Measurements from ENCODE around the gene KLHL29. TPM values are rescaled to one million over a fixed set of nuclear protein-coding genes. Genes with fewer than 3 reads are reported as not detected.

The KLHL29 gene
- total RNA-seq, 1 donor from 2014 or later = 5.0 TPM

DNA sequence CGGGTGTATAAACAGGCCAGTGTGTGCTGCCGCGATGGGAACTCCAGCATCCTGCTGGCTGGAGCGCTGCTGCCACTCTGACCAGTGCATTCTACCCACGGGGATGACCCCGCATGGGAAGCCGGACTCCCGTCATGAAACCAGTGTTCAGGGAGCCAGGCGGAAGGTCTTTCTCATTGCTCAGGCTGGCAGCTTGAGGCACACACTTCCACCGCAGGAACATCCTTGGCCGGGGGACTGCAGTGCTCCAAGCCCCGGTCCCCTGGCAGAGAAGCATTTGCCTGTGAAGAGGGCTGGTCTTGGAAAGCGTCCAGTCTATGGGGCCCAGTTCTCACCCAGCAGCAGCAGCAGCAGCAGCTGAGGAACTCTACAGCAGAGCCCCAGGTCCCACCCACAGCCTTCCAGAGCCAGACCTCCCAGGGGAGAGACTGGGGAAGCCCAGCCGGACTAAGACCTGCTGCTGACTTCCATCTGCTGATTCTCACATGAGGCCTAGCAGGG, 235.9 kb downstream of the KLHL29 start:
- Mint-ChIP-seq H3K27ac (ENCODE audit: unreplicated experiment) (no peak overlapping the region), H3K27me3 (ENCODE audit: unreplicated experiment) (peaks cover 3% of the 10 kb centered on the region), H3K4me3 (ENCODE audit: unreplicated experiment) (no peak overlapping the region), H3K4me1 (ENCODE audit: unreplicated experiment) (peaks cover 55% of the 10 kb centered on the region), H3K9me3 (ENCODE audit: unreplicated experiment) (no peaks in the 10 kb centered on the region), H3K36me3 (ENCODE audit: unreplicated experiment) (peaks cover 3% of the 10 kb centered on the region)
- DNase-seq (ENCODE audit: extremely low spot score, unreplicated experiment) = no peak
- TF ChIP-seq, protein P1, sequence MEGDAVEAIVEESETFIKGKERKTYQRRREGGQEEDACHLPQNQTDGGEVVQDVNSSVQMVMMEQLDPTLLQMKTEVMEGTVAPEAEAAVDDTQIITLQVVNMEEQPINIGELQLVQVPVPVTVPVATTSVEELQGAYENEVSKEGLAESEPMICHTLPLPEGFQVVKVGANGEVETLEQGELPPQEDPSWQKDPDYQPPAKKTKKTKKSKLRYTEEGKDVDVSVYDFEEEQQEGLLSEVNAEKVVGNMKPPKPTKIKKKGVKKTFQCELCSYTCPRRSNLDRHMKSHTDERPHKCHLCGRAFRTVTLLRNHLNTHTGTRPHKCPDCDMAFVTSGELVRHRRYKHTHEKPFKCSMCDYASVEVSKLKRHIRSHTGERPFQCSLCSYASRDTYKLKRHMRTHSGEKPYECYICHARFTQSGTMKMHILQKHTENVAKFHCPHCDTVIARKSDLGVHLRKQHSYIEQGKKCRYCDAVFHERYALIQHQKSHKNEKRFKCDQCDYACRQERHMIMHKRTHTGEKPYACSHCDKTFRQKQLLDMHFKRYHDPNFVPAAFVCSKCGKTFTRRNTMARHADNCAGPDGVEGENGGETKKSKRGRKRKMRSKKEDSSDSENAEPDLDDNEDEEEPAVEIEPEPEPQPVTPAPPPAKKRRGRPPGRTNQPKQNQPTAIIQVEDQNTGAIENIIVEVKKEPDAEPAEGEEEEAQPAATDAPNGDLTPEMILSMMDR (IDR thresholded peaks at IDR 0.05) = no peak

DNA sequence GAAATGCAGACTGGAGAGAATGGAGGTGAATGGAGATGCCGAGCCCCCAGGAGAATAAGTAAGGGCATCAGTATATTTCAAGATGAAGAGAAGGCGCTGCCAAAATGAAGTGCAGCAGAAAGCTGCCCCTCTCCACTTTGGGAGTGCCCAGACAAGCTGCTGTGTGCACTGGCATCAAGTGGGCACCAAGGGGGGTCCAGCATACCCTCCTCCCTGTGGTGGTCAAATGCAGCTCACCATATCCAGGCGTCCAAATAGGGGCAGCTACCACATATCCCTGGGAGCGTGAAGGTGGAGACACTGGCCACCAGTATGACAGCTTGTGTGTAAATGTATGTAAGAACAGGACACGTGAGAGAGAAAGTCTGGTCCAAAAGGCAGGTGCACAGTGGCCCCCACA, 236.6 kb downstream of the KLHL29 start:
- Mint-ChIP-seq H3K9me3 (ENCODE audit: unreplicated experiment) (no peaks in the 10 kb centered on the region), H3K27me3 (ENCODE audit: unreplicated experiment) (peaks cover 3% of the 10 kb centered on the region), H3K36me3 (ENCODE audit: unreplicated experiment) (peaks cover 3% of the 10 kb centered on the region), H3K4me1 (ENCODE audit: unreplicated experiment) (peaks cover 49% of the 10 kb centered on the region), H3K27ac (ENCODE audit: unreplicated experiment) (no peak overlapping the region), H3K4me3 (ENCODE audit: unreplicated experiment) (no peak overlapping the region)
- DNase-seq (ENCODE audit: extremely low spot score, unreplicated experiment) = no peak
- TF ChIP-seq, protein P1 (IDR thresholded peaks at IDR 0.05) = no peak

- H3K4me1 Mint-ChIP-seq (ENCODE audit: unreplicated experiment) = peaks cover 40% of the 10 kb centered on the region
- no peak for DNase-seq (ENCODE audit: extremely low spot score, unreplicated experiment)
- TF ChIP-seq, protein P1 (IDR thresholded peaks at IDR 0.05) = no peak
- no peak overlapping the region for H3K27ac Mint-ChIP-seq (ENCODE audit: unreplicated experiment)
- H3K36me3 Mint-ChIP-seq (ENCODE audit: unreplicated experiment) = peaks cover 3% of the 10 kb centered on the region
- peaks cover 3% of the 10 kb centered on the region for H3K27me3 Mint-ChIP-seq (ENCODE audit: unreplicated experiment)
- no peaks in the 10 kb centered on the region for H3K9me3 Mint-ChIP-seq (ENCODE audit: unreplicated experiment)
- H3K4me3 Mint-ChIP-seq (ENCODE audit: unreplicated experiment) = no peak overlapping the region
Observed at GRCh38 chr2:23622466-23622865, 237.5 kb downstream of the KLHL29 start.

GRCh38 chr2:23622966-23623675, 238.1 kb downstream of the KLHL29 start:
- Mint-ChIP-seq H3K9me3 (ENCODE audit: unreplicated experiment) (no peaks in the 10 kb centered on the region), H3K4me3 (ENCODE audit: unreplicated experiment) (no peak overlapping the region), H3K27ac (ENCODE audit: unreplicated experiment) (no peak overlapping the region), H3K27me3 (ENCODE audit: unreplicated experiment) (peaks cover 3% of the 10 kb centered on the region), H3K36me3 (ENCODE audit: unreplicated experiment) (peaks cover 3% of the 10 kb centered on the region), H3K4me1 (ENCODE audit: unreplicated experiment) (peaks cover 34% of the 10 kb centered on the region)
- DNase-seq (ENCODE audit: extremely low spot score, unreplicated experiment) = no peak
- TF ChIP-seq, protein P1 (IDR thresholded peaks at IDR 0.05) = no peak

DNA sequence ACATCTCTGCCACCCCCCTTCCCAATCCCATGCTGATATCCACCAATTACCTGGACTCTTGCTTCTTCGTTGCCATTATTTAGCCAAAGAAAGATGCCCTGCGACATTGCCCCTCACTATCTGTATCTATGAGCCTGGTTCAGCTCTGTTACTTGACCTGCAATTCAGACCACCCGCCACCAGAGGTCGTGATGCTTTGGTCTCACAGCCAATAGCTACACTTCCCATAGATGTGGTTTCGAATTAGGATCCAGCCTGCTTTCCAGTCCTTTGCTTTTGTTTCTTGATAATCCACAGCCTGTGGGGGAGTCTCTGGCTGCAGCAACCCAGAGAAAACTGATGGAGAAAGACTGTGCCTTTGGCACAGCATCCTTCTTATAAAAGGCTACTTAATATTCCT, 239.4 kb downstream of the KLHL29 start:
- DNase-seq (ENCODE audit: extremely low spot score, unreplicated experiment) = no peak
- peaks cover 22% of the 10 kb centered on the region for H3K4me1 Mint-ChIP-seq (ENCODE audit: unreplicated experiment)
- H3K9me3 Mint-ChIP-seq (ENCODE audit: unreplicated experiment) = no peaks in the 10 kb centered on the region
- TF ChIP-seq, protein P1 (IDR thresholded peaks at IDR 0.05) = peak; percentile 46
- H3K36me3 Mint-ChIP-seq (ENCODE audit: unreplicated experiment) = peaks cover 3% of the 10 kb centered on the region
- H3K4me3 Mint-ChIP-seq (ENCODE audit: unreplicated experiment) = no peak overlapping the region
- peaks cover 3% of the 10 kb centered on the region for H3K27me3 Mint-ChIP-seq (ENCODE audit: unreplicated experiment)
- no peak overlapping the region for H3K27ac Mint-ChIP-seq (ENCODE audit: unreplicated experiment)
